GM19463 (cell line): ENCODE measurements around the gene PIP5KL1.

Experiments
- ATAC-seq: cut with Tn5 transposase; IDR thresholded peaks from one replicate; pipeline ENCODE4 v1.9.1; 2021; ENCODE audit warnings: mild to moderate bottlenecking, moderate library complexity; ENCODE audit not compliant: unreplicated experiment

PIP5KL1 gene

DNA sequence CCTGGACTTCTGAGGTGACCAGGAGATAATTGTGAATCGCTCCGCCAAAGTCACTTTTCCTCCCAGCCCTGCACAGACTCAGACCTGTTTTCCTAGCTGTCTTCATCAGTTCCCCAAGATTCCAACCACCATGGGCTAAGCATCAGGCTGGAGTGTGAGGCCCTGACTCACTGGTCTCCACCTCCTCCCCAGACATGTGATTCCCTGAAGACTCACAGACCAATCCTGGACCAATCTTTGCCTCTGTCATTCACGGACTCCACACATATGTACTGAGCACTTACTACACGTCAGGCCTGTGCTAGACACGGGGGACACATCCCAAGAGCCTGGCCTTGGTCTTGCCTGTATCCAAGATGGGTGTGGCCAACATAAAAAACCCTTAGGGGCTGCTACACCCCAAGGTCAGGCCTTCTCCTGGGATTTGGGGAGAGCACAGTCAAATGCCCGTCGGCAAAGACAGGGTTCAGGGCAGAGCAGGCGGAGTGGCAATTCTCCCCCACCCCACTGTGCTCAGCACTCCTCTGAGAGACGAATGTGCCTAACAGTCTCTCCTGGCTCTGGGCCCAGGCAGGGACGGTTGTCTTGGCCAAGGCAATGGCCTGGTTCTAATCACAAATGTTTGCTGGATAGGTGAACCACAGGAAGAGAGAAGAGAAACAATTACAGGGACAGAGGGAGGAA is 38.3 kb upstream of the PIP5KL1 start:
- no peak for ATAC-seq

DNA sequence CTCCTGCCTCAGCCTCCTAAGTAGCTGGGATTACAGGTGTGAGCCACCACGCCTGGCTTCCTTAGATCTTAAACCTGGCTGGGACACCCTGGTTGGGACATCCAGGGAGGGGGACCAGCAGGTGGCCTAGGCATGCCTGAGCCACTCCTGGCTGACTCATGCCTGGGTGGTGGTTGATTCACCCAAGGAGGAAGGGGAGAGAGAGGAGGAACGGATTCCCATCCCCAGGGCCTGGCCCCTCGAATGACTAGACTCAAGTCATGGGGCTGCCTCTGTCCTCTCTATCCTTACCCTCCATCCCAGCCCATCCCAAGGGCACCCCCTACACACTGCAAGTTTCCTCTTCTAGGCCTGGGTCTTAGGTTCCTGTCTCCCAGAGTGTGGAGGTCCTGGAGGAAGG is 37.5 kb upstream of the PIP5KL1 start:
- ATAC-seq: no peak

DNA sequence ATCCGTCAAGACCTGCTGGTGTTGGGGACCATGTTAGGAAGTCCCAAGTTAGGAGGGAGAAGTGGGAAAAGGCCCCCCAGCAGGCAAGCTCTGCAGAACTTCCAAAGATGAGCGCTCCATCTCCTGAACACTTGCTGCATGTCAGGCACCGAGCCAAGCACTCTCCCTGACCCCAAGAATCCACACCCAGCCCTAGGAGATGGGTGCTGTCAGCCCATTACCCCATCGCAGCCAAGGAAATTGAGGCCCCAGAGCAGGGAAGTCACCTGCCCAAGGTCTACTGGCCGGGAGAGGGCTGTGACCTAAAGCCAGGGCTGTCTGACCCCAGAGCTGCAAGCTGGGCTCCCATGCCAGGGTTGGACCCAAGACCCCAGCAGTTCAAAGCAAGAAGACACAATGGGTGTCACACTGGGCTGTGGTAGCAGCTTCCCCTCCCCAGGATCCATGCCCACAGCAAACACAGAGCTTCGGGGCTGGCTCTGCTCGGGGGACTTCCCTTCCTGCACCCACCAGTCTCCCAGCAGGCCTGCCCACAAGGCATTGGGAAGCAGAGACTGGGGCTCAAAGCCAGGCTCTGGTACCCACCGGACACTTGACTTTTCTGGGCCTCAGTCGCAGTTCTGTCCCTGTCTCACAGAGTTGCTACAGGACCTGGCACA is 36.7 kb upstream of the PIP5KL1 start:
- ATAC-seq: no peak

DNA sequence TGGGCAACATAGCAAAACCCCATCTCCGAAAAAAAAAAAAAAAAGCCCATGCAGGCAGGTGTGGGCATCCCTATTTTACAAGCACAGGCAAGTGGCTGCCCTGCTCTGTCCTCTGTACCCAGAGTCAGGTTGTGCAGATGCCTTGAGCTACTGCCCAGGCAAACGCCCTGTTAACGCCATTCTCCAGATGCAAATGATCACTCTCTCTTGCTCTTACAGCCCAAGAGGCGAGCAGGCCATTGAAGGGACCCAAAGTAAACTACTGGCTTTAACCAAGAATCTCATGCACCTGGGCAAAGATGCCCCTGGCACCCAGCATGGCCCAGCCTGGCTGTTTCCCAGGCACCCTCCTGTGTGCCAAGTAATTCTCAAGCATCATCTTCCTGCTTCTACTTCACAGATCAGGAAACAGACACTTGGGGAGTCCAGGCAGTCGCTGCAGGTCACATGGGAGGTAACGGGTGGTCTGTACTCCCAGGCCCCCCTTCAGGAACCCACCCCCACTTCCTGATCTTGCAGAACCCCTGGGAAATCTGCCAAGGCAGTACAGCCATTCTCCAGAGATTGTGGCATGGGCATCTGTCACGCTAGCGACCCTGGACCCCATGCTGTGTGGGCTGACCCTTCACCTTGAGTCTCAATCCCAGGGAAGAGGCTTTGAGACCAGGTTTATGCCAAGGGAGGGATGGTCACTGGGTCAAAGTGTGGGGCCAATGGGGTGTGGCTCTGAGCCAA is 36.0 kb upstream of the PIP5KL1 start:
- ATAC-seq: no peak

DNA sequence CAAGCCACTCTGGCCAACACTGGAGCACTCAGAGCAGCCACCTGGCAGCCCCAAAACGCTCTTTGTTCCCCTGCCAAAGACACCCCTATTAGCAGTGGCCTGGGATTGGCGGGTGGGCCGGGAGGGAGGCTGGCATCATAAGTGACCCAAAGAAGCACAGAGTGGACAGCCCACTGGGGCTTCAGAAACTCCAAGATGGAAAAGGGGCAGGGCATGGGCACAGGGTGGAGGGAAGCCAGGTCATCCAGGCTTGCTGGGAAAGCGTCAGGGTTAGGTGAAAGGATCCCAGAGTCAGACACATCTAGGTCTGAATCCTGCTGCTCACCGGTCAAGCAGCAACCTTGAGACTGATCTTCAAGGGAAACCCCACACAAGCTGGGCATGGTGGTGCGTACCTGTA is 35.4 kb upstream of the PIP5KL1 start:
- ATAC-seq: no peak

DNA sequence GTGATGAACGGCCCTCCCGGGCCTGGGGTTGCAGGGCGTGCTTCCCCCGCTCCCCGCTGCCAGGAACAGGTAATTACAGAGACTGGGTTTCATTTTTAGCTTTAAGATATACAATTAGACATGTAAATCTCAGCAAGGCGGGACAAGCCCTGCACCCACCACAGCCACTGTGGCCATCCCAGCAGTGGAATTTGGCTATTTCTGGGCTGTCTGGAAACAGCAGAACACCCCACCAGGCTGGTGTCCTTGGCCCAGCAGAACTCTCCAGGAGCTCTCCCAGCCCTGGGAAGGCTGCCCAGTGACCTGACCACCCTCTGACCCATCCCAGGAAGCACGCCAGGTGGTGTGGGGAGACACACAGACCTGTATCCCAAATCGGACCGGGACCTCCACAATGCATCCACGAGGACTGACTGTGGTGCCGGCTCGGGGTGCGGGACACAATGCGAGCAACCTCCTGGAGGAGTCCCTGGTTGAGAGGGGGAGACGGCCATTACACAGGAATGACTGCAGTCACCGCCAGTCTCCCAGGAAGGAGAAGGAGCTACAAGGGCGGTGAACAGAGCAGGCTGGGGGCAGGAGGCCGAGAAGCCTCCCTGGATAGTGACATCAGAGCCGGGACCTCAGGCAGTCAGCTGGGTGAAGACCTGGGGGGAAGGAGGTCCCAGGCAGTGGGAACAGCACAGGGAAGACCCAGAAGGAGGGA is 32.9 kb upstream of the PIP5KL1 start:
- ATAC-seq: no peak

DNA sequence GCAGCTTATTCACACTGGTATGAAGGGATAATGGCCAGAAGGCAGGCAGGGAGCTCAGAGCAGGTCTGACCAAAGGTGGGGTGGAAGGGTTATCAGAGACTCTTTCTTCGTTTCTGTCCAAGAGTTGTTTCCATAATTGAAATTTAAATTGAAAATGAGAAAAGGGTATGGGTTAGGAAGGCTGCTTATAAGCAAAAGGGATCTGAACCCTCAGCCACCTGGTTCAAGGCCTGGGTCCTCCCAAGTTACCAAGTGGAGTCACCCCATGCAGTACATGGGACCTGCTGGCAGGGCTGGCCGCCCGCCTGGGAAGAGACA is 32.4 kb upstream of the PIP5KL1 start:
- no peak for ATAC-seq

DNA sequence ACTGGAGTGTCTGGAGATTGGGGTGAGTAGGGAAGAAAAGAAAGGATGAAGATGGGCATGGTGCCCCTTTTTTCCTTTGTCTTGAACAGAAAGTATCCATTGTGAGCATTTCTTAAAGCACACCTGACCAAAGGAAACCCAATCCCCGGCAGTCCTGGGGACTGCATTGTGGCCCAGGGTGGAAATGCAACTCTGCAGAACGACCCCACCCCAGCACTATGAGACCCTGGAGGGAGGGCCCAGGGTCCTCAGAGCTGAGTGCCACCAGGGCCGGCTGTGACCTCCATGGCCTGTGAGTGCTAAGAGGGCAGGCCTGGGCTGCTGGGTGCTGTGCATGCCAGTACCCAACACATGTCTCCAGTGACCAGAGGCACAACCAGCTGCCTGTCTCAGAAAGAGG is 31.7 kb upstream of the PIP5KL1 start:
- ATAC-seq: no peak

DNA sequence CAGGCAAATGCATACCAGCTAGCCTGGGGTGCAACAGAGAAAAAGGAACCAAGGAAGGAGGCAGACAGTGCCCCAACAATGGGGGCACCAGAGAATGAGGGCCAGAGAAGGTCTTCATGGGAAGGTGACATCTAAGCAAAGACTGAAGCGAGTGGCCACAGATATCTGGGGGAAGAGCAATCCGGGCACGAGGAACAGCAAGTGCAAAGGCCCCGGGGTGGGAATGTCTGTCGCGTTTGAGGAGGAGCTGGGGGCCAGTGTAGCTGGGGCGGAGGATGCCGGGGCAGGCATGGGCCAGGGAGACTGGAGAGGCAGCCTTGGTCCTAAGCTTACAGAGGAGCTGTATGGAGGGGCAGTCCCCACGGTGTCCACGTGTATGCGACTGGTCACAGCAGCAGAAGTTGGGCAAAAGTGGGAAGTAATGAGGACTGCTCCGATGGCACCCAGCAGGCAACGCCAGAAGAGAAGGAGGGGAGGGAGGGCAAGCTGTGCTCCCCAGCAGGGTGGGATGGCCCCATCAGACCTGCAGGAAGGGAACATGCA is 31.1 kb upstream of the PIP5KL1 start:
- ATAC-seq: no peak

DNA sequence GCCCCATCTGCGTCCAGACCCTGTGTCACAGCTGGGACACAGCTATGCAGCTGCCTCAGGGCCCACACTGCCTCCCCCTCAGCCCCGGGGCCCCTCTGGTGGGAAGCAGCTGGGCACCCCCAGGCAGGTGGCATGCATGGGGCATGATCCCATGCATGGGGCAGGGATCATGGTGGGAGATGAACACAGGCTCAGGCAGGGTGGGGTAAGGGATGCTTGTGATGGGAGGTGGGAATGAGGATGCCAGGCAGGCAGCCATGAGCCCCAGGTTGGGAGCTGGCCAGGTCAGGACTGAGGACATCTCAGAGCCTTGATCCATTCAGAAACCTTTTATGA is 30.5 kb upstream of the PIP5KL1 start:
- ATAC-seq: no peak

DNA sequence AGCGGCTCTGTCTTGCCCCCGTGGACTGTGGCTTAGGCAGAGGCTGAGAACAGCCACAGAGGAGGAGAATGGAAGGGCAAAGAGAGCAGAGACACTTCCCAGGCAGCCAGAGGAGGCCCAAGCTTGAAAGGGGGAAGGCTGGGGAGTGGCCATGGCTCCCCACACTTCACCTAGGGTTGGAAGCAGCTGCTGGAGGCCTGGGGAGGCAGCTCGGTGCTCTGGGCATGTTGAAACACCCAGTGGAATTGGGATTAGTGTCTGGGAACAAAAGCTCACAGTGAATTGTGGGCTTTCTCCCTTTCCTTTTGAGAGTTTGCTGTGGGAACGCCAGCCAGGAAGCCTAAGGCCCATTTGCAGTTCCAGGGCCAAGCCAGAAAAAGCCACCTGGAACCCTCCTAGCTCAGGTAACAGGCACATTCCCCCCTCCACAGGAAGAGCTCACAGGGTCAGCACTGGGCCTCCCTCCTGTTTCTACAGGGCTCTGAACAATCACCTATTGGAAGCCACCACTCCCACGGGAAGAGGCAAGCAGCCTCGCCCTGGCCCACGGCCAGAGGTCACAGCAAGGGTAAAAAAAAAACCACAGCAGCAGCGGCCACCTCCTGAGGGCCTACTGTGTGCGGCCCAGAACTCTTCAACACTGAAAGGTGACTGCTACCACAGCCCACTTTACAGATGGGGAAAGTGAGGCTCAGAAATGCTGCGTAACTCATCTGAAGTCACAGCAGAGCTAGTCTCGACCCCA is 30.0 kb upstream of the PIP5KL1 start:
- ATAC-seq: no peak

DNA sequence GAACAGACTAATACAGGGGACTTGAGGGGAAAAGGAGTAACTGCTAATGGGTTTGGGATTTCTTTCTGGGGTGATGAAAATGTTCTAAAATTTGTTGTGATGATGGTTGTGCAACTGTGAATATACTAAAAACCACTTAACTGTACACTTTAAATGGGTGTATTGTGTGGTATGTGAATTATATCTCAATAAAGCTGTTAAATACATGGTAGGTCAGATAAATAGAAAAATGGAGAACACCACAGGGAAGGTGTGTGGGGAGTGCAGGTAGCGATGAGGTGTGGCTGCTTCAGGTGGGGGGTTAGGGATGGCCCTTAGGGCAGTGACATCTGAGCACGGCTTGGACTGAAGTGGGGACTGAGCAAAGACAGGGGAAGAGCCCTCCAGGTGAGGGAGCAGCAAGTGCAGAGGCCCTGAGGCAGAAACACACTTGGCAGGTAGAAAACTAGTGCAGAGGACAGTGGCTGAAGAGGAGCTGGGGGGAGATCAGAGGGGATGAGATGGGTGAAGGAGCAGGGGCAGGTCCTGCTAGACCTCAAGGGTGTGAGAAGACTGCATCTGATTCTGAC is 29.3 kb upstream of the PIP5KL1 start:
- ATAC-seq: no peak

DNA sequence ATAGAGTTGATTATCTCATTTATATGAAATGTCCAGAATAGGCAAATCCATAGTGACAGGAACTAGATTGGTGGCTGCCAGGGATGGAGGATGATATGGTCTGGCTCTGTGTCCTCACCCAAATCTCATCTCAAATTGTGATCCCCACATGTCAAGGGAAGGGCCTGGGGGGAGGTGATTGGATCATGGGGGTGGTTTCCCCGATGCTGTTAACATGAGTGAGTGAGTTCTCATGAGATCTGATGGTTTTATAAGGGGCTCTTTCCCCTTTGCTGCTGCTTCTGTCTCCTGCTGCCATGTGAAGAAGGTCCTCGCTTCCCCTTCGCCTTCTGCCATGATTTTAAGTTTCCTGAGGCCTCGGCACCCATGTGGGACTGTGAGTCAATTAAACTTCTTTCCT is 28.8 kb upstream of the PIP5KL1 start:
- ATAC-seq: no peak

DNA sequence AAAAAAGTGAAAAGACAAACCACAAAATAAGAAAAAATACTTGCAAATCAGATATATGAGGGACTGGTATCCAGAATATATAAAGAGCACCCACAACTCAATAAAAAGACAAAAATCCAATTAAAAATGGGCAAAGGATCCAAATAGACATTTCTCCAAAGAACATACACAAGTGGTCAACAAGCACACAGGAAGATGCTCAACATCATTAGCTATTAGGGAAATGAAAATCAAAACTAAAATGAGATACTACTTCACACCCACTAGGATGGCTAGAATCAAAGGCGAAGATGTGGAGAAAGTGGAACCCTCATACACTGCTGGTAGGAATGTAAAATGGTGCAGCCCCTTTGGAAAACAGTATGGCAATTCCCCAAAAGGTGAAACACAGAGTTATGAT is 28.2 kb upstream of the PIP5KL1 start:
- no peak for ATAC-seq

DNA sequence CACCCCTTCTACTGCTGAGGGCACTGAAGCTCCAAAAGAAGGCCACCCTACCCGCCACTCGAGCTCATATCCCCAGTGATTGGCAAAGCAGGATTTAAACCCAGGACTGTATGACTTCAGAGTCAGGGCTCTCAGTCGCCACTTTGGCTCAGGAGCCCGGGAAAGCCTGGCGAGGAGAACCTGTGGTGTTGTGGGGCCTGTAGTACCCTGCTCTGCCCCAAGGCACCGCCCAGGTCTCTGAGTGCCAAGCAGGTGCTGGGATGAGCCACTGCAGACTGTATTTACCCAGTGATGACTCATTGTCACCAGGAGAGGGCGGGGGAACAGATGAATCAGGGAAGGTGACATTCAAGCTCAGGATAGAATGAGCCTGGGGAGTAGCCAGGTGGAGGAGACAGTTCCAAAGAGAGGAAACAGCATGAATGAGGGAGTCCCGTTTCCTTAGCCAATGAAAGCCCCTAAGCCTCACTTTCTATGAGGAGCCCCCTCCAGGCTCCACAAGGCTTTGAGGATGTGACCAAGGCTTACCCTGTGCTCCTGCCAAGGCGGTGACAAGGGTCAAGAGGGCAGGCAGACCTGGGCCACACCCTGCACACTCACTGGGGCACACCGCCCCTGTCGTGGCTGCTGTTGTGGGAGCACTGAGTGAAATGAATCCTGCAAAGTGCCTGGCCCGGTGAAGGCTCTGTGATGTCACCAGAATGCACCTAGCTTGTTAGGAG is 24.9 kb upstream of the PIP5KL1 start:
- ATAC-seq: peak; percentile 74

DNA sequence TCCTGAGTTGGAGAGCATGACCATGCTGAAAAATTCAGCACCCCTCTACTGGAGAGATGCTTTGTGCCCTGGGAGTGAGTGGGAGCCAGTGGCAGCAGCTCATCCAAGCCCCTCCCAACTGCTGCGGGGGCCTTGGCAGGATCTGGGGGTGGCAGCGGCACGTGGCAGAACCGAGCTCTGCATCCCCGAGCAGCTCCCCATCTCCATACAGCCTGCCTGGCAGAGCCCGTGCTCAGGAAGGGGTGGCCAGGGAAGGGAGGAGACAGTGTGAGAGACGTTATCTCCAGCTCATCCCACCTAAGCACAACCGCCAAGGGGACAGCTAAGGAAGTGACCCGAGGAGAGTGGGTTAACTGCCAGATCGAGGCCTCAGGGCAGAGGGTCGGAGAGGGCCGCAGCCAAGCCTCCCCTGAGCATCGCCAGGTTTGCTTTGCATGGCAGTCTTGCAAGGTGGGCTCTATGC is 24.3 kb upstream of the PIP5KL1 start:
- no peak for ATAC-seq

DNA sequence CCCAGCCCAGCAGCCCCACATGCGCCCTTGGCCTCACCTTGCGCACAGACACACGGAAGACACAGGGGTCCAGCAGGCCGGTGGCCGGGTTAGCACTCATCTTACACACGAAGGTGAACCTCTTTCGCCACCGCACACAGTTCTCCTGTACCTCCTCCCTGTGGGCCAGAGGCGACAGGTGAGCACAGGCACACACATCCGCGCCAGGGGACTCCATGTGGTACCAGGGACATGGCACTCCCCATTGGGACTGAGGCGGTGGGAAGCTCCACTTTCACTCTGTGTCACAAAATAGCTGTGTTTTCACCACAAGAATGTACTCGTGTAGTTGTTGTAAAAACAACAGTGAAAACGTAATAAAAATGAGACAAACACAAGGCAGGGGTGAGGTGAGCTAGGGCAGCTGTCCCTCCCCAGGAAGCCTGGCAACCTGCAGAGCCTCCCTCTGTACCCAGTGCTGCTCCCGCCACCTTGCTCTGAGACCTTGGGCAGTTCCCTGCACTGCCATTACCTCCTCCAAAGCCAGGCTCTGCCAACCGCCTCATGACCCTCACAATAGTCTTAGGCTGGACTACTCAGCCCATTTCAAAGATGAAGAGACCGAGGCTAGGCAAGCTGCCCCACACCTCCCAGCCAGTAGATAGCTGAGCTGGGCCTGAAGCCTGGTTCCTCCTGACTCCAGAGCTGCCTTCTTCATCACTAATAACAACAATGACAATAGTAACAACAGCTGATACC is 23.4 kb upstream of the PIP5KL1 start:
- ATAC-seq: no peak

DNA sequence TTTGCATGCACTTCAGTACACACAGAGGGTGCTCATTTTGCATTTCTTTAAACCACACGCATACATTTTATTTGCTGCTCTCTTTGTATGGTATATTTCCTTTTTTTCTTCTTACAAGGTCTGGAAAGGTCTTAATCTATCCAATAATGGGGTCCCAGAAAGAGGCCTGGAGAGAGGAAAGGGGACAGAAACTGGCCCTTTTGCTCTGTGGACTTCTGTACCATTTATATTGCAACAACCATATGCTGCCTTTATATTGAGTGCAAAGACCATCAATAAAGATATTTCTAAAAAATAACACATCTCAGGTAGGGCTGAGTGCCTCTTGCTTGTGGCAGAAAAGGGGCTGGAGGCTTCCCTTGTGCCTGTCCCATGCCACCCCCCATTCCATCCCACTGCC is 22.6 kb upstream of the PIP5KL1 start:
- no peak for ATAC-seq
